Astrocyte (in vitro differentiated cells and primary cell): Measurements from ENCODE around the gene MAP3K20. TPM values are rescaled to one million over a fixed set of nuclear protein-coding genes. Genes with fewer than 3 reads are reported as not detected.

Experiments used
- DNase-seq: peaks from one replicate; pipeline ENCODE4 v3.0.0-alpha.2; 2010; ENCODE audit warnings: low read depth
- FAIRE-seq: peaks from 2 replicates; lab custom pipeline; 2011; peaks lifted over from hg19 to GRCh38; lab: Jason Lieb, UNC
- H2AFZ ChIP-seq: 2 replicates; pipeline ENCODE4 v1.6.0; 2012; ENCODE audit warnings: low read depth, low read length, inconsistent platforms
- H3K27ac ChIP-seq: 2 replicates; pipeline ENCODE4 v1.5.1; 2011; ENCODE audit warnings: low read depth, low read length, inconsistent platforms
- H3K27me3 ChIP-seq: 2 replicates; pipeline ENCODE4 v1.6.0; 2011; ENCODE audit warnings: low read length, inconsistent platforms; ENCODE audit not compliant: insufficient read depth
- H3K36me3 ChIP-seq: 2 replicates; pipeline ENCODE4 v1.5.1; 2011; ENCODE audit warnings: low read length, inconsistent platforms; ENCODE audit not compliant: insufficient read depth
- H3K4me1 ChIP-seq: 2 replicates; pipeline ENCODE4 v1.5.1; 2011; ENCODE audit warnings: low read length, inconsistent platforms; ENCODE audit not compliant: insufficient read depth
- H3K4me2 ChIP-seq: 2 replicates; pipeline ENCODE4 v1.6.0; 2012; ENCODE audit warnings: low read length, inconsistent platforms
- H3K4me3 ChIP-seq: 2 replicates; pipeline ENCODE4 v1.5.1; 2011; ENCODE audit warnings: low read depth, mild to moderate bottlenecking, low read length, inconsistent platforms; ENCODE audit not compliant: insufficient read depth
- H3K79me2 ChIP-seq: 2 replicates; pipeline ENCODE4 v1.6.0; 2012; ENCODE audit warnings: mild to moderate bottlenecking, low read length, inconsistent platforms; ENCODE audit not compliant: insufficient read depth
- H3K9ac ChIP-seq: 2 replicates; pipeline ENCODE4 v1.6.0; 2012; ENCODE audit warnings: mild to moderate bottlenecking, low read length, inconsistent platforms
- H3K9me3 ChIP-seq: 2 replicates; pipeline ENCODE4 v1.5.1; 2012; ENCODE audit warnings: low read depth, mild to moderate bottlenecking, low read length, inconsistent platforms; ENCODE audit not compliant: insufficient read depth
- H4K20me1 ChIP-seq: 2 replicates; pipeline ENCODE4 v1.6.0; 2012; ENCODE audit warnings: low read length, inconsistent platforms; ENCODE audit not compliant: insufficient read depth
- H3K27ac Mint-ChIP-seq: one replicate; pipeline ENCODE4 v1.8.0; 2021; ENCODE audit warnings: mild to moderate bottlenecking, mixed read lengths; ENCODE audit not compliant: unreplicated experiment
- H3K27me3 Mint-ChIP-seq: one replicate; pipeline ENCODE4 v1.8.0; 2021; ENCODE audit warnings: low read depth, mixed read lengths; ENCODE audit not compliant: unreplicated experiment
- H3K36me3 Mint-ChIP-seq: one replicate; pipeline ENCODE4 v1.8.0; 2021; ENCODE audit warnings: low read depth, mixed read lengths; ENCODE audit not compliant: unreplicated experiment
- H3K4me1 Mint-ChIP-seq: one replicate; pipeline ENCODE4 v1.8.0; 2021; ENCODE audit warnings: low read depth, mixed read lengths; ENCODE audit not compliant: unreplicated experiment
- H3K4me3 Mint-ChIP-seq: one replicate; pipeline ENCODE4 v1.8.0; 2021; ENCODE audit warnings: mild to moderate bottlenecking, moderate library complexity, mixed read lengths; ENCODE audit not compliant: unreplicated experiment
- H3K9me3 Mint-ChIP-seq: one replicate; pipeline ENCODE4 v1.8.0; 2021; ENCODE audit warnings: mild to moderate bottlenecking, mixed read lengths; ENCODE audit not compliant: unreplicated experiment
- EZH2 ChIP-seq: IDR thresholded peaks from 2 replicates; pipeline ENCODE4 v1.6.1; 2012; ENCODE audit warnings: mild to moderate bottlenecking, low read length, inconsistent platforms; ENCODE audit not compliant: insufficient read depth
- total RNA-seq: library from RNA; stranded (reverse); gene quantifications from 2 replicates; pipeline ENCODE4 v1.2.1, GENCODE V29; 2021
- TF ChIP-seq, protein P1 (sequence below): IDR thresholded peaks from 2 replicates; pipeline ENCODE4 v1.5.1; 2011; ENCODE audit warnings: low read depth, mild to moderate bottlenecking, inconsistent platforms, low read length, moderate library complexity; ENCODE audit not compliant: insufficient read depth

The MAP3K20 gene
- total RNA-seq, 1 donor from 2014 or later: 42.4 TPM

DNA sequence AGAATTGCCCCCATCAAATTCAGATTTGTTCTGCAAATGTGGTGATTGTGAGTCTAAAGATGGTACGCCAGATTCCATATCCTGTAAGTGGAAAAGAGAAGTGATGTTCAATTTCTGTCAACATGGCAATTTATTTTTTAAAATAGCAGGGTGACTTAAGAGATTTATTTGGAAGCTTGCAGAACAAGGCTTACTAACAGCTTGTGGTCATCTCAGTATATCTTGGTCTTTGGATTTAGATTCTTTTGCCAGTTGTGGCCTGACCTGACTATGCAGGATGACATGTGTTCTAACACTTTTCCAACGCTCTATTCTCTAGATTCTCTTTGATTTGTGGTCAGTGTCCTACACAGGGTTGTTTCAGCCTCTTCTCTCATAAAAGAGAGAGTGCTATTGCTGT, 74.4 kb downstream of the MAP3K20 start:
- Histone ChIP-seq H2AFZ (no peak overlapping the region), H3K27me3 (no peaks in the 10 kb centered on the region), H4K20me1 (no peaks in the 10 kb centered on the region), H3K4me2 (peak overlapping the region; percentile 2), H3K36me3 (no peaks in the 10 kb centered on the region), H3K9me3 (no peaks in the 10 kb centered on the region), H3K9ac (no peak overlapping the region), H3K4me3 (no peak overlapping the region), H3K4me1 (peaks cover 35% of the 10 kb centered on the region), H3K27ac (no peak overlapping the region), H3K79me2 (peaks cover 26% of the 10 kb centered on the region)
- TF ChIP-seq, protein P1, sequence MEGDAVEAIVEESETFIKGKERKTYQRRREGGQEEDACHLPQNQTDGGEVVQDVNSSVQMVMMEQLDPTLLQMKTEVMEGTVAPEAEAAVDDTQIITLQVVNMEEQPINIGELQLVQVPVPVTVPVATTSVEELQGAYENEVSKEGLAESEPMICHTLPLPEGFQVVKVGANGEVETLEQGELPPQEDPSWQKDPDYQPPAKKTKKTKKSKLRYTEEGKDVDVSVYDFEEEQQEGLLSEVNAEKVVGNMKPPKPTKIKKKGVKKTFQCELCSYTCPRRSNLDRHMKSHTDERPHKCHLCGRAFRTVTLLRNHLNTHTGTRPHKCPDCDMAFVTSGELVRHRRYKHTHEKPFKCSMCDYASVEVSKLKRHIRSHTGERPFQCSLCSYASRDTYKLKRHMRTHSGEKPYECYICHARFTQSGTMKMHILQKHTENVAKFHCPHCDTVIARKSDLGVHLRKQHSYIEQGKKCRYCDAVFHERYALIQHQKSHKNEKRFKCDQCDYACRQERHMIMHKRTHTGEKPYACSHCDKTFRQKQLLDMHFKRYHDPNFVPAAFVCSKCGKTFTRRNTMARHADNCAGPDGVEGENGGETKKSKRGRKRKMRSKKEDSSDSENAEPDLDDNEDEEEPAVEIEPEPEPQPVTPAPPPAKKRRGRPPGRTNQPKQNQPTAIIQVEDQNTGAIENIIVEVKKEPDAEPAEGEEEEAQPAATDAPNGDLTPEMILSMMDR: no peak
- TF ChIP-seq EZH2: no peak
- DNase-seq (peak; percentile 86), FAIRE-seq (peak; percentile 20)
- no peaks in the 10 kb centered on the region for H3K9me3 Mint-ChIP-seq
- no peaks in the 10 kb centered on the region for H3K36me3 Mint-ChIP-seq
- H3K27ac Mint-ChIP-seq: no peak overlapping the region
- H3K27me3 Mint-ChIP-seq: no peaks in the 10 kb centered on the region
- H3K4me1 Mint-ChIP-seq: peaks cover 42% of the 10 kb centered on the region
- H3K4me3 Mint-ChIP-seq: no peak overlapping the region

DNA sequence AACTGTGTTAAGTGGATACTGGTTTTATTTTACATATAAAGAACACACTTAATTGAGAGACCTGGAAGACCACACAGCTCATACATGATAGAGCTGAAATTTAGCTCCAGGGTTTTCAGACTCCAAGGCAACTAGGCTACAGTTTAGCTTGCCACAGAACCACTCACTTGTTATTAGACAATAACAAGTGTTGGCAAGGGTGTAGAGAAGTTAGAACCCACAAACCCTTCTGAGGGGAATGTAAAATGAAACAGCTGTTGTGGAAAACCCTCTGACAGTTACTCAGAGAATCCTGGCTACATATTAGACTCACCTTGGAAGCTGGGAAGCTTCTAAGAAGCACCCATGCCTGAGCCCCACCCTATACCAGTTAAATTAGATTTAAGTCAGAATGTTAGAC, 75.3 kb downstream of the MAP3K20 start:
- Mint-ChIP-seq H3K9me3 (peaks cover 2% of the 10 kb centered on the region), H3K4me3 (no peak overlapping the region), H3K27me3 (no peaks in the 10 kb centered on the region), H3K4me1 (peaks cover 42% of the 10 kb centered on the region), H3K27ac (peak overlapping the region; percentile 70), H3K36me3 (peaks cover 4% of the 10 kb centered on the region)
- Histone ChIP-seq H3K79me2 (peaks cover 34% of the 10 kb centered on the region), H3K27ac (peak overlapping the region; percentile 58), H4K20me1 (no peaks in the 10 kb centered on the region), H3K36me3 (no peaks in the 10 kb centered on the region), H3K9ac (peak overlapping the region; percentile 10), H3K4me3 (no peak overlapping the region), H3K9me3 (no peaks in the 10 kb centered on the region), H3K27me3 (no peaks in the 10 kb centered on the region), H3K4me1 (peaks cover 35% of the 10 kb centered on the region), H2AFZ (no peak overlapping the region), H3K4me2 (peak overlapping the region; percentile 52)
- no peak for DNase-seq
- TF ChIP-seq EZH2: no peak
- TF ChIP-seq, protein P1: no peak
- peak; percentile 39 for FAIRE-seq

DNA sequence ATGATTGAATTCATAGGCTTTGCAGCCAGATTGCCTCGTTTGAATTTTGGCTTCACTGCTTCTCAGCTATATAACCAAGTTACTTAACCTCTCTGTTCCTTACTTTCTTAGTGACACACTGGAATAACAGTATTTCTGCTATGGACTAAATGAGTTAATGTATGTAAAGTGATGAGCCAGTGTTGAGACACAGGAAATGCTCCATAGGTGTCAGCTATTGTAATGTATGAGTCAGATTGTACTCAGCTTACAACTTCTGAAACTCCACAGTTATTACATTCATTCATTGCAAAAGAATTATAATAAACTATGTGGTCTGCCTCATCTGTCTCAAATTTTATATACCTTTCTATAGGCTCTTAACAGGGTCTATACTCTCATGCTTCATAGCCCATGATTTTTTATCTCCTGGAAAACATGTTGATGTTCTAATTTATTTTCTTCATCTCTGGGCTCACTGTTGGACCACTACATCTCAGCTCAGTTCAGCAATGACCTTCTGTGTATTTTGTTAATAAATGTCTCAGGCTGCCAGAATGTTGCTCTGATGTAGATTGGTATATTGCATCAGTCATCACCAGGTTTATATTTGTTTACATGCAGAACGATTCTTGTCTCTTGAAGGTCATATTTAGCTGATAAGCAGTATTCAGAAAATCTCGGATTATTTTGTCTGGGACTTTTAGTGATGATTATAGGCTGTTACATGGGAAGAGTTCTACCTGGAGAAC, 76.2 kb downstream of the MAP3K20 start:
- Mint-ChIP-seq H3K36me3 (peaks cover 12% of the 10 kb centered on the region), H3K27me3 (no peaks in the 10 kb centered on the region), H3K27ac (peak overlapping the region; percentile 36), H3K4me3 (no peak overlapping the region), H3K9me3 (peaks cover 5% of the 10 kb centered on the region), H3K4me1 (peaks cover 37% of the 10 kb centered on the region)
- FAIRE-seq: peak; percentile 95
- H3K36me3 ChIP-seq: no peaks in the 10 kb centered on the region
- peaks cover 35% of the 10 kb centered on the region for H3K4me1 ChIP-seq
- peak overlapping the region; percentile 63 for H3K27ac ChIP-seq
- peak; percentile 68 for DNase-seq
- no peak overlapping the region for H2AFZ ChIP-seq
- no peaks in the 10 kb centered on the region for H3K27me3 ChIP-seq
- no peaks in the 10 kb centered on the region for H3K9me3 ChIP-seq
- H3K9ac ChIP-seq: peak overlapping the region; percentile 28
- no peak overlapping the region for H3K4me3 ChIP-seq
- H3K4me2 ChIP-seq: peak overlapping the region; percentile 52
- H4K20me1 ChIP-seq: no peaks in the 10 kb centered on the region
- no peak for TF ChIP-seq EZH2
- peaks cover 40% of the 10 kb centered on the region for H3K79me2 ChIP-seq
